Measurements from ENCODE around the gene SHF. TPM values are rescaled to one million over a fixed set of nuclear protein-coding genes. Genes with fewer than 3 reads are reported as not detected.
"Not testable (repeated sequence)": the region's sequence is repeated elsewhere in the genome, so short reads cannot be mapped to it uniquely, and the experiment has no call there.

The SHF gene
- total and polyA plus RNA-seq, 2 donors (not counting 1 experiment from before 2014, with no cell fraction given), result 1.6 to 15.4 TPM

DNA sequence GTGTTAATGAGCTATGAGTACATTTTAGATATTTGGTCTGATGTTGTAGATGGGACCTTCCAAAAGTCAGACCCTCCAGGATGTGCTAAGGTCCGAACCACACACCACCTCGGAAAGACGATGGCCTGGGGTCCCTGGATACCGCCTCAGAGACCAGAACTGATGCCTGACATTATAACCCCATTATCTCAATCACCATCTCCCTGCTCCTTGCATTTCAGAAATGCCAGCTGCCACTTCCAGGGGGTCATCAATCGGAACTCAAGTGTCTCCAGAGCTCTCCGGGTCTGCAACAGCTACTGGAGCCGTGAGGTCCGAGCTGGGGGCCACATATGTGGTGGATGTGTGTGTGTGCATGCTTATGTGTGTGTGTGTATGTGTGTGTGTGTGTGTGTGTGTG, 50.1 kb downstream of the SHF start:
- CTCF ChIA-PET, result interaction anchor here (1.1 to 1.5 kb wide), 2 partner anchors 100 to 169 kb away, joined by 3 to 4 read pairs; no protein-coding TSS in a partner anchor
- Histone ChIP-seq H3K27me3 (replicated peaks in 1 of 4; ENCODE audit: control extremely low read depth in 1 of 4, control insufficient read depth in 3 of 4, insufficient read depth in 4 of 4, low read length in 3 of 4) (peaks cover 0 to 43% (median 20%) of the 10 kb centered on the region in 4 experiments), H3K9ac (ENCODE audit: low read length) (no peak overlapping the region), H3K36me3 (replicated peaks in 1 of 2; ENCODE audit: control extremely low read depth in 1 of 2, control insufficient read depth in 1 of 2, extremely low read depth in 1 of 2, insufficient read depth in 2 of 2, low read length in 1 of 2) (no peaks in the 10 kb centered on the region), H3K27ac (ENCODE audit: low read length in 2 of 2) (no peak overlapping the region), H3K4me1 (ENCODE audit: control insufficient read depth in 2 of 2, insufficient read depth in 2 of 2, low read length in 2 of 2) (peaks cover 12 to 15% of the 10 kb centered on the region in 2 donors), H3K79me2 (ENCODE audit: control insufficient read depth, insufficient read depth, low read length) (no peaks in the 10 kb centered on the region), H3K4me2 (replicated peaks; ENCODE audit: low read depth, low read length, poor library complexity, severe bottlenecking) (no peak overlapping the region), H3K4me3 (ENCODE audit: control extremely low read depth in 1 of 5, extremely low read depth in 1 of 5, insufficient read depth in 1 of 5, low read depth in 2 of 5, low read length in 4 of 5) (no peak overlapping the region), H3K9me3 (ENCODE audit: control extremely low read depth in 1 of 3, control insufficient read depth in 2 of 3, insufficient read depth in 1 of 3, low read length in 2 of 3) (peaks cover 0 to 6% (median 0%) of the 10 kb centered on the region in 3 donors), H4K20me1 (ENCODE audit: control insufficient read depth, insufficient read depth, low read length, poor library complexity, severe bottlenecking) (no peaks in the 10 kb centered on the region), H2AFZ (ENCODE audit: insufficient read depth, low read depth, low read length, poor library complexity, severe bottlenecking) (no peak overlapping the region)
- ATAC-seq (ENCODE audit: low read depth) (no peak), DNase-seq (no peak)
- POLR2A ChIA-PET, result interaction anchor here (0.7 kb wide), 1 partner anchor 26 kb away, joined by 3 read pairs; no protein-coding TSS in a partner anchor
- WGBS (ENCODE audit: insufficient coverage), result 86% methylated on average over 8 of the region's 8 CpGs
- no peak overlapping the region for H3K27ac Mint-ChIP-seq
- TF ChIP-seq EZH2 (IDR thresholded peaks at IDR 0.05; ENCODE audit: borderline replicate concordance, insufficient read depth, low read depth, low read length, poor library complexity, severe bottlenecking), result no peak
- TF ChIP-seq, protein P1, sequence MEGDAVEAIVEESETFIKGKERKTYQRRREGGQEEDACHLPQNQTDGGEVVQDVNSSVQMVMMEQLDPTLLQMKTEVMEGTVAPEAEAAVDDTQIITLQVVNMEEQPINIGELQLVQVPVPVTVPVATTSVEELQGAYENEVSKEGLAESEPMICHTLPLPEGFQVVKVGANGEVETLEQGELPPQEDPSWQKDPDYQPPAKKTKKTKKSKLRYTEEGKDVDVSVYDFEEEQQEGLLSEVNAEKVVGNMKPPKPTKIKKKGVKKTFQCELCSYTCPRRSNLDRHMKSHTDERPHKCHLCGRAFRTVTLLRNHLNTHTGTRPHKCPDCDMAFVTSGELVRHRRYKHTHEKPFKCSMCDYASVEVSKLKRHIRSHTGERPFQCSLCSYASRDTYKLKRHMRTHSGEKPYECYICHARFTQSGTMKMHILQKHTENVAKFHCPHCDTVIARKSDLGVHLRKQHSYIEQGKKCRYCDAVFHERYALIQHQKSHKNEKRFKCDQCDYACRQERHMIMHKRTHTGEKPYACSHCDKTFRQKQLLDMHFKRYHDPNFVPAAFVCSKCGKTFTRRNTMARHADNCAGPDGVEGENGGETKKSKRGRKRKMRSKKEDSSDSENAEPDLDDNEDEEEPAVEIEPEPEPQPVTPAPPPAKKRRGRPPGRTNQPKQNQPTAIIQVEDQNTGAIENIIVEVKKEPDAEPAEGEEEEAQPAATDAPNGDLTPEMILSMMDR (IDR thresholded peaks at IDR 0.05), result no peak
- H3K9me3 Mint-ChIP-seq (ENCODE audit: insufficient read depth), result no peaks in the 10 kb centered on the region
- H3K4me3 Mint-ChIP-seq, result no peak overlapping the region
- H3K4me1 Mint-ChIP-seq, result peaks cover 13% of the 10 kb centered on the region
- intact Hi-C loops (cut with micrococcal nuclease), result no loop called here
- H3K27me3 Mint-ChIP-seq, result peaks cover 39% of the 10 kb centered on the region

DNA sequence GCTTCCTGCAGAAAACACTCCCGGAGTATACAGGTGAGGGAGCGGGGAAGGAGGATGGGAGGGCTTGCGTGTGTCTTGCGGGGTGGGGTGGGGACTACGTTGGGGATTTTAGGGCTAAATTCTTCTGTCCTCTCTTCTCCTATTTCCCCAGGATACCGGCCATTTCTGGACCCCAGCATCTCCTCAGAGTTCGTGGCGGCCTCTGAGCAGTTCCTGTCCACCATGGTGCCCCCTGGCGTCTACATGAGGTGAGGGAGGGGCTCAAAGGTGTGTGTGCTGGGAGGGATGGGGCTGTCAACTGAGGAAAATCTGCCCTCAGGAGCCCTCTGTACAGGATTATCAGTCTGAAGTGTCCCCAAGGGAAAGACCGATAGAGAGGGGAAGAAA, 51.4 kb downstream of the SHF start:
- Histone ChIP-seq H3K27ac (ENCODE audit: low read length in 2 of 2) (no peak overlapping the region), H3K79me2 (ENCODE audit: control insufficient read depth, insufficient read depth, low read length) (no peaks in the 10 kb centered on the region), H3K36me3 (replicated peaks in 1 of 2; ENCODE audit: control extremely low read depth in 1 of 2, control insufficient read depth in 1 of 2, extremely low read depth in 1 of 2, insufficient read depth in 2 of 2, low read length in 1 of 2) (no peaks in the 10 kb centered on the region), H3K4me1 (ENCODE audit: control insufficient read depth in 2 of 2, insufficient read depth in 2 of 2, low read length in 2 of 2) (peaks cover 12 to 15% of the 10 kb centered on the region in 2 donors), H2AFZ (ENCODE audit: insufficient read depth, low read depth, low read length, poor library complexity, severe bottlenecking) (peak overlapping the region; percentile 17), H3K4me3 (ENCODE audit: control extremely low read depth in 1 of 5, extremely low read depth in 1 of 5, insufficient read depth in 1 of 5, low read depth in 2 of 5, low read length in 4 of 5) (no peak overlapping the region), H3K4me2 (replicated peaks; ENCODE audit: low read depth, low read length, poor library complexity, severe bottlenecking) (peak overlapping the region; percentile 38), H3K9ac (ENCODE audit: low read length) (no peak overlapping the region), H4K20me1 (ENCODE audit: control insufficient read depth, insufficient read depth, low read length, poor library complexity, severe bottlenecking) (no peaks in the 10 kb centered on the region), H3K27me3 (replicated peaks in 1 of 4; ENCODE audit: control extremely low read depth in 1 of 4, control insufficient read depth in 3 of 4, insufficient read depth in 4 of 4, low read length in 3 of 4) (peaks cover 0 to 49% (median 22%) of the 10 kb centered on the region in 4 experiments), H3K9me3 (ENCODE audit: control extremely low read depth in 1 of 3, control insufficient read depth in 2 of 3, insufficient read depth in 1 of 3, low read length in 2 of 3) (peaks cover 0 to 6% (median 0%) of the 10 kb centered on the region in 3 donors)
- no peak for TF ChIP-seq EZH2 (IDR thresholded peaks at IDR 0.05; ENCODE audit: borderline replicate concordance, insufficient read depth, low read depth, low read length, poor library complexity, severe bottlenecking)
- TF ChIP-seq, protein P1 (IDR thresholded peaks at IDR 0.05), result peak; percentile 27
- peaks cover 52% of the 10 kb centered on the region for H3K27me3 Mint-ChIP-seq
- peaks cover 13% of the 10 kb centered on the region for H3K4me1 Mint-ChIP-seq
- ATAC-seq (ENCODE audit: low read depth), result peak; percentile 48
- CTCF ChIA-PET, result no interaction called here
- POLR2A ChIA-PET, result no interaction called here
- H3K27ac Mint-ChIP-seq, result no peak overlapping the region
- DNase-seq, result peak; percentile 43
- WGBS (ENCODE audit: insufficient coverage), result 0% methylated on average over 1 of the region's 10 CpGs
- H3K4me3 Mint-ChIP-seq, result peak overlapping the region; percentile 63
- intact Hi-C loops (cut with micrococcal nuclease), result no loop called here
- no peaks in the 10 kb centered on the region for H3K9me3 Mint-ChIP-seq (ENCODE audit: insufficient read depth)

DNA sequence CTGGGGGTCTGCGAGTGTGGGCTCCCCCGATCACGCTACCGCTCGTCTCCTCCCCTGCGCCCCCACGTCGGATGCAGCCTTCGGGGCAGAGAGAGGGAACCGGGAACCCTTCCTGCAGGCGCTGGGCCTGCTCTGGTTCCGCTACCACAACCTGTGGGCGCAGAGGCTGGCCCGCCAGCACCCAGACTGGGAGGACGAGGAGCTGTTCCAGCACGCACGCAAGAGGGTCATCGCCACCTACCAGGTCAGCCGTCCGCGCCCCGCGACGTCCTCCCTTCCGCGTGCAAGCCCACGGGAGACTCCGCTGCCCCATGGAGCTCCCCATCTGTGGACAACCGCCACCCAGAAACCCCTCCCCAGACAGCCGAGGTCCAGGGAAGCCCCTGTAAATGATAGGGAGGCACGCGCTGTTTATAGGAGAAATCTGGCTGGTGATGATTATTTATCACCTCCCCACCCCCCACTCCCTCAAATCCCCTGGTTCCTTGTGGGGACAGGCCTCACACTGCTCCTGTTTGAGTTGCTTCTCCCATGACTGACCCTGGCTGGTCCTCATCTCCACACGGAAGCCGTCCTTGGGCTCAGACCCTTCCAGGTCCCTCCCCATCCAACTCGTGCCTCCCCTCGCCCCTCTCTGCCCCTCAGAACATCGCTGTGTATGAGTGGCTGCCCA, 51.9 kb downstream of the SHF start:
- H3K27ac Mint-ChIP-seq; H3K9me3 ChIP-seq (ENCODE audit: control extremely low read depth in 1 of 3, control insufficient read depth in 2 of 3, insufficient read depth in 1 of 3, low read length in 2 of 3); intact Hi-C loops (cut with micrococcal nuclease); H3K9me3 Mint-ChIP-seq (ENCODE audit: insufficient read depth); H3K36me3 ChIP-seq (replicated peaks in 1 of 2; ENCODE audit: control extremely low read depth in 1 of 2, control insufficient read depth in 1 of 2, extremely low read depth in 1 of 2, insufficient read depth in 2 of 2, low read length in 1 of 2); DNase-seq; POLR2A ChIA-PET; H3K79me2 ChIP-seq (ENCODE audit: control insufficient read depth, insufficient read depth, low read length); ATAC-seq (ENCODE audit: low read depth); H4K20me1 ChIP-seq (ENCODE audit: control insufficient read depth, insufficient read depth, low read length, poor library complexity, severe bottlenecking); H3K27ac ChIP-seq (ENCODE audit: low read length in 2 of 2); H3K4me3 ChIP-seq (ENCODE audit: control extremely low read depth in 1 of 5, extremely low read depth in 1 of 5, insufficient read depth in 1 of 5, low read depth in 2 of 5, low read length in 4 of 5); H3K9ac ChIP-seq (ENCODE audit: low read length): not testable (repeated sequence)
- Histone ChIP-seq H3K4me2 (replicated peaks; ENCODE audit: low read depth, low read length, poor library complexity, severe bottlenecking) (peak overlapping the region; percentile 68), H3K27me3 (replicated peaks in 1 of 4; ENCODE audit: control extremely low read depth in 1 of 4, control insufficient read depth in 3 of 4, insufficient read depth in 4 of 4, low read length in 3 of 4) (peaks cover 0 to 52% (median 23%) of the 10 kb centered on the region in 4 experiments), H3K4me1 (ENCODE audit: control insufficient read depth in 2 of 2, insufficient read depth in 2 of 2, low read length in 2 of 2) (peaks cover 12 to 15% of the 10 kb centered on the region in 2 donors), H2AFZ (ENCODE audit: insufficient read depth, low read depth, low read length, poor library complexity, severe bottlenecking) (peak overlapping the region; percentile 38)
- Mint-ChIP-seq H3K4me1 (peaks cover 13% of the 10 kb centered on the region), H3K4me3 (peak overlapping the region; percentile 63), H3K27me3 (peaks cover 56% of the 10 kb centered on the region)
- CTCF ChIA-PET, result interaction anchor here (1.1 to 1.6 kb wide), 3 partner anchors 10 to 282 kb away, joined by 3 to 12 read pairs (median 9); no protein-coding TSS in a partner anchor
- 19% methylated on average over 2 of the region's 37 CpGs for WGBS (ENCODE audit: insufficient coverage)

Data from B cell (primary cell).